NCI-H2107 (cell line): ENCODE measurements around the gene PHLDB3.
A peak's percentile ranks its signal among the peaks of the same experiment; 100 is the strongest.
"Not testable (repeated sequence)": the region's sequence is repeated elsewhere in the genome, so short reads cannot be mapped to it uniquely, and the experiment has no call there.

ENCODE experiments used
- DNase-seq: peaks from one replicate; lab custom pipeline; 2025; lab: John Stamatoyannopoulos, UW

PHLDB3 gene

DNA sequence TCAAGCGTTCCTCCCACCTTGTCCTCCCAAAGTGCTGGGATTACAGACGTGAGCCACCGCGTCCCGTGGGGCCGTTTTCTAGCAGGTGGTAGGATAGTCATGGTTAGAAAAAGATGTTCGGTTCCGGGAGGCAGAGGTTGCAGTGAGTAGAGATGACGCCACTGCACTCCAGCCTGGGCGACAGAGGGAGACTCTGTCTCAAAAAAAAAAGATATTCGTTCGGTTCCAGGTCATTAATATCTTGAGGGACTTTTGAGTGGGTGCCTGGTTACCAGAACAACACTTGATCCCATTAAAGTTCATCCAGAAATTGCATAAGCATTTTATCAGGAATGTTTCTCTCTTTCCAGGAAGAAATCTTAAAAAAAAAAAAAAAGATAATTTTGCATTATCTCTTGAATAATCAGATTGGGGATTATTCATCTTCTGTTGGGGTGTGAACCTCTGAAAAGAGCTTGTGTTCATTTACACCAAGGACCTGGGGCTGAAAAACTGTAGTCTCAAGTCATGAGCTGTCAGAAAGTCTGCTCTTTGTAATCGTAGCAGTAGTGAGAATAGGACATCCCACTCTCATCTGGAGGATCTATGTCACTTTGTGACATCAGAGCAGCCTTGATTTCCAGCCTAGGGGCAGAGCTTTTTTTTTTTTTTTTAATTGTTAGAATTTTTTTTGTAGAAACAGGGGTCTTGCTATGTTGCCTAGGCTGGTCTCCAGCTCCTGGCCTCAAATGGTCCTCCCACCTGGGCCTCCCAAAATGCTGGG is 23.5 kb upstream of the PHLDB3 start:
- peak; percentile 53 for DNase-seq

DNA sequence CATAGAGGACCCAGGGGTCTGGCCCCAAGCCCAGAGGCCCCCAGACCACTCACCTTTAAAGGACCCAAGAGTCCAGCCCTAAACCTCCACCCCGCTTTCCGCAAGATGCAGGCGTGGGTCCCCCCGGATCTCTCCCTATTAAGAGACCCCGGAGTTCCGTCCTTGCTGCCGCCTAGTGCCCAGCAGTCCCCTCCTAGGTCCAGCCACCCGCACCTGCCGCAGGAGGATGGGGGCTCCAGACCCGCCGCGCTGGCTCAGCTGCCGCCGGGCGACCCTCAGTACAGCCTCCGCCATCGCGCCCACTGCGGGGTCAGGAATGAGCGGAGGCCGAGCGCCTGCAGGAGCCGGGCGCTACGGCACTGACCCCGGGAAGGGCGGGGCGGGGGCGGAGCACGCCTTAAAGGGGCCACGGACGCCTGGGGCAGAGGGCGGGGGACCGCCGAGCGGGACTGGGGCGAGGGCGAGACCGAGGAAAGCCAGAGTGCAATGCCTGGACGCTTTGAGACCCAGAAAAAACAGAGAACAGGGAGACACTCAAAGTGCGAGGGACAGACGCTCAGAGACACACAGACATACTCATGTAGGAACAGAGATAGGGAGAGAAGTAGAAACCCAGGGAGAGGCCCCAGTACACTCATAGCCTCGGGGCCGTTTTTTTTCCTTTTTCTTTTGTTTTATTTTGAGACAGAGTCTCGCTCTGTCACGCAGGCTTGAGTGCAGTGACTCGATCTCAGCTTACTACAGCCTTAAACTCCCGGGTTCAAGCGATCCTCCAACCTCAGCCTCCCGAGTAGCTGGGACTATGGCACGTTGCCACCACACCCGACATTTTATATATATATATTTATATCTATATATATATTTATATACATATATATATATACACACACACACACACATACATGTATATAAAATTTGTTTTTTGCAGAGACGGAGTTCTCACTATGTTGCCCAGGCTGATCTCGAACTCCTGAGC is 22.6 kb upstream of the PHLDB3 start, which contains the start of gene ETHE1:
Gene ETHE1, minus strand, starts transcription at position 318 of the 976 bp plus-strand sequence. Its CDS starts 24 bp downstream, at position 294.
- no peak for DNase-seq

DNA sequence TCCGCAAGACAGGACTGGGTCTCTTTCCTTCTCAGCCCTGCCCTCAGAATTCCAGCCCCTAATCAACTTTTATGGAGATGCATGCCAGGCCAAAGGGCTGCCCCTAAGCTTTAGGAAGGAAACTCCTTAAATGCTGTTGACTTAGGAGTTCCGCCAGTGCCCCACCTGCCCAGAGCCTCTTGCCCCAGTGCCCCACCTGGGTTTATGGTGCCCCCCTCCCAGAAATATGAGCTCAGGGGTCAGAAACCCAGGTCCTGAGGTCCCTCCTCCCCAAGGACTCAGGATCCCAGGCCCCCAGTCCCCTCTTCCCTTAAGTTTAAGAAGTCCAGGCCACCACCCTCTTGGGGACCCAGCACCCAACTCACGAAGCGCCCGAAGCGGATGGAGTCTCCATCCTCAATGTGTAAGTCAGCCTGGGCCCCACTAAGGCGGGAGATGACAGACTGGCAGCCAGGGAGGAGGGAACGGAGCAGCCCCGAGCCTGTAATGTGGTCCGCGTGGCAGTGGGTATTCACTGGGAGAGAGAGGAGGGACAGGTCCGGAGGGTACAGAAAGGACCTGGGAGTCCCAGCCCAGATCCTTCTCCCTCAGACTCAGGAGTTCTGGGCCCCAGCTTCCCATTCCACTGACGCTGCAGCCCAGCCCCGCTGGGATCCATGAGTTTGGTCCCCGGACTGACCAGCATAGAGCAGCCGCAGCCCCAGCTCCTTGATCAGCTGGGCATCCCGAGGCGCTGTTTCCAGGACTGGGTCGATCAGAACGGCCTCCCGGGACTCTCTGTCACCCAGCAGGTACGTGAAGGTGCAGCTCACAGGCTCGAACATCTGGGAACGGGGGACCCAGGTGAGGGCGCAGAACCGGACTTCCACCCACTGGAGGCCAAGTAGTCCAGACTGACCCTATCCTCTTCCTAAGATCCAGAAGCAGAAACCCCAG is 21.6 kb upstream of the PHLDB3 start:
- DNase-seq = no peak

DNA sequence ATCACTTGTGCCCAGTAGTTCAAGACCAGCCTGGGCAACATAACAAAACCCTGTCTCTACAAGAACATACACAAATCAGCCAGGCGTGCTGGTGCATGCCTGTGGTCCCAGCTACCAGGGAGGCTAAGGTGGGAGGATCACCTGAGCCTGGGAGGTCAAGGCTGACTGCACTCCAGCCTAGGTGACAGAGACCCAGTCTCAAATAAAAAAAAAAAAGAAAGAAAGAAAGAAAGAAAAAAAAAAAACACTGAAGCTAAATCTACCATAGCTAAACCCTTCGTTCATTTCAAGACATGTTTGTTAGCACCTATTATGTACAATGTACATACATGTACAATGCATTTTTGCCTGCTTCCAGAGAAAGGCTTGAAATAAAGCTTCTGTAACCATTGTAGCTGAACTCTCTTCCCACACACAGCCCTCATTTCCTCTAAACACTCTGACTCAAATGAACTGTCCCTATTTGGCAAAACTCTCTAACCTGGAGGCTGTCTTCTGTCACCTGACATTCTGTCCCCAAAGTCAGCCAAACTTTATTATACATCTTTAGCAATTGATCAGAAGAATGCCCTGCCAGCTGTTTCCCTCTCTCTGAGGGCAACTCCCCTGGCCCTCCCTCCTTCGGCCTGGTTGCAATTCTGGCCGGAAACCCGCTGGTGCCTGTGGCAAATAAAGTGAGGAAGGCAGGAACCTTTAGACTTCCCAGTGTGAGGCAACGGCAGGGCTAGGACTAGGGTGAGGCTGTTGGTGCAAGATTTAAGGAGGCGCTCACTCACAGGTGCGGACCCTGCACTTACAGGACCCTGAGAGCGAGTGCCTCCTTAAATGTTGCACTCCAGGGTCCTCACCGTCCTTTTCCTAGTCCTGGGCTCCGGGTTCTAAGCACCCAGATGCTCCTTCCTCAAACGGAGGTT is 20.6 kb upstream of the PHLDB3 start:
- DNase-seq = no peak

DNA sequence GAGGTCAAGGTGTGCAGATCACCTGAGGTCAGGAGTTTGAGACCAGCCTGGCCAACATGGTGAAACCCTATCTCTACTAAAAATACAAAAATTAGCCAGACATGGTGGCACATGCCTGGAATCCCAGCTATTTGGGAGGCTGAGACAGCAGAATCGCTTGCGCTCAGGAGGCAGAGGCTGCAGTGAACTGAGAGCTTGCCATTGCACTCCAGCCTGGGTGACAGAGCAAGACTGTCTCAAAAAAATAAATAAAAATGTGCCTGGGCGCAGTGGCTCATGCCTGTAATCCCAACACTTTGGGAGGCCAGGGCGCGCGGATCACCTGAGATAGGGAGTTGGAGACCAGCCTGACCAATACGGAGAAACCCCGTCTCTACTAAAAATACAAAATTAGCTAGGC is 19.1 kb upstream of the PHLDB3 start:
- not testable (repeated sequence) for DNase-seq

DNA sequence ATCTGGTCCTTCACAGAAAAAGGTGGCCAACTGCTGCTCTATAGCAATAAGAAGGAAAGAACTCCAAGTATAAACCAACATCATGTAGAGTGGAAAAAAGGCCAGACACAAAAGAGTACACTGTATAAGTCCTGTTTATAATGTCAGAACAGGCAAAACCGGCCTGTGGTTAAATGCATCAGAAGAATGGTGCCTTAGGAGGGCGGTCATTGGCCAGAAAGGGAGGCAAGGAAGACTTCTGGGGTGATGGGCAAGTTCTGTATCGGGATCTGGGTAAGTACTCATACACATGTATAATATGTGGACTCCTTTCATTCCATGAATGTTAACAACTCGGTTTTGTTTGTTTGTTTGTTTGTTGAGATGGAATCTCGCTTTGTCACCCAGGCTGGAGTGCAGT is 18.4 kb upstream of the PHLDB3 start:
- DNase-seq = no peak

DNA sequence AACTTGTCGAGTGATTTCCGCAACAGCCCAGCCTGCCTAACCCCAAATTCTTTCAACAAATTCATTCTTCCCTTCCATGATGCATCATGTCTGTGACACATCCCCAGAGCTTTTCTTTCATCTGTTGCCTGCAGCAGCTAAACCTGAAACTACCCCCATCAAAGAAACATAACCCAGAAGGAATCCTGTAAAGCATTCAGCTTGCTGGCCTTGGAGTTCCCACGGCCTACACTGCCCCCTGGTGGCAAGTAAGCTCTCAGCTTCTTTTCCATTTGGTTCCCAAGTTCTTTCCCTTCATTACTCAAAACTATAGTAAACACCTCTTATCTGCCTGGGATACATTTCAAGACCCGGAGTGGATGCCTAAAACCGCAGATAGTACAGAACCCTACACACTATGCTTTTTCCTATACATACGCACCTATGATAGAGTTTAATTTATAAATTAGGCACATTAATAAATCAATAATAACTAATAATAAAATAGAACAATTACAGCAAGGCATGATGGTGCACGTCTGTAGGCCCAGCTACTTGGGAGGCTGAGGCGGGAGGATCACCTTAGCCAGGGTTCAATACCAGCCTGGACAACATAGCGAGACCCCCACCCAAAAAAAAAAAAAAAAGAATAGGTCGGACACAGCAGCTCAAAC is 15.0 kb upstream of the PHLDB3 start:
- peak; percentile 66 for DNase-seq

DNA sequence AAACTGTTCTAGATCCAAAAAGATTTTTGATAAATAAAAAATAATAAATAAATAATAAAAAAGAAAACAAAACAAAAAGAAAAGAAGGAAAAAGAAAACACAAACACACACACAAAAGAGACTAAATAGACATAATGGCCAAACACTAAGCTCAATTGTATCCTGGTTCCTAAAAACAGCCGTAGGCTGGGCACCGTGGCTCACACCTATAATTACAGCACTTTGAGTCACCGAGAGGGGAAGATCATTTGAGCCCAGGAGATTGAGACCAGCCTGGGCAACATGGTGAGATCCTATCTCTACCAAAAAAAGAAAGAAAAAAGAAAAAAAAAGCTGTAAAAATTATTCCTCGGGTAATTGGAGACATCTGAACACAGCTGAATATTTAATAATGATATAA is 13.5 kb upstream of the PHLDB3 start:
- DNase-seq = no peak

DNA sequence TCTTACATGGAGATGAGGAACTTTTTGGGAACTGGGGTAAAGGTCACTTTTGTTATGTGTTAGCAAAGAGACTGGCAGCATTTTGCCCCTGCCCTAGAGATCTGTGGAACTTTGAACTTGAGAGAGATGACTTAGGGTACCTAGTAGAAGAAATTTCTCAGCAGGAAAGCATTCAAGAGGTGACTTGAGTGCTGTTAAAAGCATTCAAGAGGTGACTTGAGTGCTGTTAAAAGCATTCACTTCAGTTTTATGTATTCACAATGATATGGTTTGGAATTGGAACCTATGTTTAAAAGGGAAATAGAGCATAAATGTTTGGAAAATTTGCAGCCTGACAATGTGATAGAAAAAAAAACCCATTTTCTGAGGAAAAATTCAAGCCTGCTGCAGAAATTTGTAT is 7.9 kb upstream of the PHLDB3 start:
- not testable (repeated sequence) for DNase-seq

DNA sequence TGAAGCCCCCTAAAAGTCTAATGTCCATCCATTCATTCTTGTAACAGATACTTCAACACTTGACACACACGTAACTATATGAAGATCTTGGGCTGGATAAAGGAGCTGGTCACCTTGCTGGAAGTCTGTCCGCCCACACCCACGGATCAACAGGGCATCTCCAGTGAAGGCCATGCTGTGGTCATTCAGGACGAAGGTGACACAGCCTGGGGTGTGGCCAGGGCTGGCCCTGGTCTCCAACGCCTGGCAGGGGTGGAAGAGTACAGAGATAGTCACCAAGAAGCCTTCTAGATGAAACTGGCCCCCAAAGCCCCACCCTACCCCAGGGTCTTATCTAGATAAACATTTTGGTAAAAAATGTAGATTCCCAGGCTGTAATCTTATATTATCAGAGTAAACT is 6.8 kb upstream of the PHLDB3 start:
- DNase-seq = no peak

DNA sequence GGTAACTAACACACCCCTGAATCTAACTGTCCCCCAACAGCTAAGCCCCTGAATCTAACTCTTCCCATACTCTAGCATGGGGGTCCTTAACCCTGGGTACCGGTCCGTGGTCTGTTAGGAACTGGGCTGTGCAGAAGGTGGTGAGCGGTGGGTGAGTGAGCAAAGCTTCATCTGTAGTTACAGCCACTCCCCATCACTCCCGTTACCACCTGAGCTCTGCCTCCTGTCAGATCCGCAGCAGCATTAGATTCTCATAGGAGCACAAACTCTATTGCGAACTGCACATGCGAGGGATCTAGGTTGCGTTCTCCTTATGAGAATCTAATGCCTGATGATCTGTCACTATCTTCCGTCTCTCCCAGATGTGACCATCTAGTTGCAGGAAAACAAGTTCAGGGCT is 6.2 kb upstream of the PHLDB3 start:
- no peak for DNase-seq

DNA sequence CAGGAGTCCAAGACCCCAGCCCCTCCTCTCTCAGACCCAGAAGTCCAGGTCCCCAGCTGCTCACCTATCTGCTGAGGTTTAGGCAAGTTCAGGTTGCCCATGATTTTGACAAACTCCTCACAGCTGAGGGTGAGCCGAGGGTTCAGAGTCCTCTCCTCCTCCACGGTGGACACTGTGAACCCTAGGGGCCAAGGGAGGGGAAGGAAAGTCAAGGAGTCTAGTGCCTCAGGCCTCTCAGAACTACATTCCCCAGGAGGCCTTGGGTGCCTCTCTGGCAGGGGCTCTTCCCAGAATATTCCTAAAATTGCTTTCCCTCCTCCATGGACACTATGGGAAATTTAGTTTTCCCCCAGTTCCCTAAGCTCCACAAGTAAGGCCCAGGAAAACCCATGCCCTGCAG is 3.3 kb upstream of the PHLDB3 start:
- no peak for DNase-seq

DNA sequence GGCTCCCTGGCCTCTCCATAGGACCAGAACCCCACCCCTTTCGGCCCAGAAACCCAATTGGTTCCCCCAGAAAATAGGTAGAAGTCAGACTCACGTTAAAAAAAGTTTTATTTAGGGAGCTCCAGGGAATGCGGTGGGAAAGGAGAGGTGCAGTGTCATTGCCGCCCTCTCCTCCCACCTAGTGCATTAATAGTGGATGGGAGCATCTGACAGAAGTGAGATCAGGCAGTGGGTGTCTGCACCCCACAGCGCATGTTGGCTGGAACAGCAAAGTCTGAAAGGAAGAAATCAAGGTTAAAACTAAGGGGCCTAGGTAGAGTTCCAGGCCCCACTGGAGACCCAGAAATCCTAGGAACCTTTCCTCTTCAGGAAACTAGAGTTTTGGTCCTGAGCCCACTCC is 2.1 kb upstream of the PHLDB3 start:
- no peak for DNase-seq

DNA sequence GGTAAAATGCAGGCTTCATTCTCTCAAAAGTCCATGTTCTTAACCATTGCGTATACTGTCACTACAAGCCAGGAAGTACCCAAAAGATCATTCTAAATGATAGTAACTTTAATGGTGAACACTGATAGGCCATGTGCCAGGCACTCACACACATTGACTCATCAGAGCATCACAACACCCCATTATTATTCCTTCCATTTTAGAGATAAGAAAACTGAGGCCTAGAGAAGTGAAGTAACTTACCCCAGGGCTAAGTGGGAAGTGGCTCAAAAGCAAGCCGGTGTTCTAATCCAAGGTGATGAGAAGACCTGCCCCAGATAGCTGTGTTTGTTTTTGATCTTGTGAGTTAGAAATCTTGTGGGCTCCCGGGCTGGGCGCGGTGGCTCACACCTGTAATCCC is 1.4 kb upstream of the PHLDB3 start:
- no peak for DNase-seq

DNA sequence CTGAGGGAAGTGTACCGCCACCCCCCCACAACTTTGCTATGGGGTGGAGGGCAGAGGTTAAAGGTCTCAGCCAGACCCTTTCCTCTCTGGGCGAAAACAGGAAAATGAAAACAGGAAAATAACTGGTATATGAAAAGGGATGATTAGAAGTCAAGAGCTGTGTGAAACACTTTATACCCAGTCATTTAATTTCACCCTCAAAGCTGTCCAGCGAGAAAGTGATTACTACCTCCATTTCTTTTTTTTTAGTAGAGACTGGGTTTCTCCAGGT is 575 bp upstream of the PHLDB3 start:
- DNase-seq = no peak

DNA sequence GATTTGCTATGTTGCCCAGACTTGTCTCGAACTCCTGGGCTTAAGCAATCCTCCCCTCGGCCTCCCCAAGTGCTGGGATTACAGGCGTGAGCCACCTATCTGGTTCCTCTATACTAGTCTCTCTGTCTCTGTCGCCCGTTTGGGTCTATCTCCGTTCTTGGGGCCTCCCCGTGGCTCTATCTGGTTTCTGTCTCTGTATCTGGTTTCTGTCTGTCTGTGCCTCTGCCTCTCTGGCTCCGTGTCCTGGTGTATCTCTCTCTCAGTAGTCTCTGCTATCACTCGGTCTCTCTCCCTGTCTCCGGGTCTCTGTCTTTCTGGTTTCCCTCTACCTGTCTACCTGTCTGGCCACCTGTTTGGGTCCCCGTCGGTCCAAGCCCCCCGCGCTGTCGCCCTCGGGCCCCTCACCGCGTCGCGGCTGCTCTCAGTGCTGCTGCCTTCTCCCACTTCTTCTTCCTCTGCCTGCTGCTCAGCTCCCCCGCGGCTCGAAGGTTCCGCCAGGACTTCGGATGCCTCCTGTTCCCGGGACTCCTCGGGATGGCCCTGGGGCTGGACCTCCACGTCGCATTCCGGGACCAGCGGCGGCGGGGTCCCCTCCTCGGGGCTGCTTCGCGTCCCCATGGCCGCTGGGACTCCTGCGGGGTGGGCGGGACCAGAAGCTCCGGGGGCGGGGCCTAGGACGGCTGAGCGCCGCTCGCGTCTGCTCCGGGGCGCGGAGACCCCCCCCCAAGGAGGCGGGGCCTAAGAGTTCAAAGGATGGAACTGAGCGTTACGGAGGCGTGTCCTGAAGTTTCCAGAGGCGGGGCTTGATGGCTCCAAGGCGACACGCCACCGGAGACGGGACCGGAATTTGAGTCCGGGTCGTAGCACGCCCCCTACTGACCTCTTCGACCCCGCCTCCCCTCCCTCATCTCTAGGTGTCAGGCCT is 783 bp downstream of the PHLDB3 start:
- DNase-seq = no peak

DNA sequence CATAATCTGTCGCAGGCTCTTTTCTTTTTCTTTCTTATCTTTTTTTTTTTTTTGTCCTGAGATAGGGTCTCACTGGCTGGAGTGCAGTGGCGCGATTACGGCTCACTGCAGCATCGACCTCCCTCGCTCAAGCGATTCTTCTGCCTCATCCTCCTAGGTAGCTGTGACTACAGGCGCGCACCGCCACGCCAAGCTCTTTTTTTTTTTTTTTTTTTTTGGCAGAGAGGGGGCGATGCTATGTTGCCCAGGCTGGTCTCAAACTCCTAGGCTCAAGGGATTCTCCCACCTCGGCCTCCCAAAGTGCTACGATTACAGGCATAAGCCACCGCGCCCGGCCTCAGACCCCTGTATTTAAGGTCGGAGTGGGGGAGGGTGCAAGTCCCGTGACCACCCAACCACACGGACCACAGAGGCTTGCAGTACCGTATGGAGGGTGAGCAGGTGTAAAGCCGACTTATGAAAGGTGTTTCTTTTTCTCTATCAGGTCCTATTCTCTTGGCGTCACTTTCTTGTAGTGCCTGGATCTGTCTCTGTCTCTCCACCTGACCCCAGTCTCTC is 2.0 kb downstream of the PHLDB3 start:
- DNase-seq = no peak

DNA sequence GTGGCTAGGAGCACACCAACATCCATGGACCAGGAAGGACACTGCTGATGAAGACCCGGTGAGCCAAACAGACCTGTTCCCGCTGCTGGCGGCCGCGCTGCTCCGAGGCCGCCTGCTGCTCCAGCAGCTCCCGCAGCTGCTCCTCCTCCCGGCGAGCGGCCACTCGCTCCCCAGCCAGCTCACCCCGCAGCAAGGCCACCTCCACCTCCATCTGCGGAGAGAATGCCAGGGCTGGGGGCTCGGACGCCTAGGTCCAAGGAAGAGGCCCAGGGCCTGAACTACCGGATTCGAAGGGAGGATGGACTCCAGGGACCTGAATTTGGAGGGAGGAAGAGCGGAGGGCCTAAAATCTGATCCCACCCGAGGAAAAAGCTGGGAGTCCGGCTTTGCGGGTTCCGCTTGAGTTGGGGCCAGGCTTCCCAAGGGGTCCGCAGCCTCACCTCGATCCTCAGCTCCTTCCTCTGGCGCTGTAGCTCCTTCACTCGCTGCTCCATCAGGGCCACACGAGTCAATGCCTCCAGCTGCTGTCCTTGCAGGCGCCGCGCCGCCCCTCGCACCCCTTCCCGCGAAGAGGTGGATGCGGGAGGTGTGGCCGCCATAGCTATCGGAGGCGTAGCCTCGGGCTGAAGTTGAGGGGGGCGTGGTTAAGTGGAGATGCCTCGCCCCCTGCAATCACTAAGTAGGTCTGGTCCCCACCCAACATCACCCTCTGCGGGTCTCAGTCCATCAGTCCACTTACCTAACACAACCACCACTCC is 2.7 kb downstream of the PHLDB3 start:
- no peak for DNase-seq
